ENCODE results near the gene NKIRAS1. TPM values are rescaled to one million over a fixed set of nuclear protein-coding genes. Genes with fewer than 3 reads are reported as not detected.

NKIRAS1 gene
- total RNA-seq (10 to 100 TPM; 10.2 to 16.8 (median 13.4) TPM), polyA plus RNA-seq (10 to 100 TPM in 1 of 2 donors, 1 to 10 TPM in 1; 8.7 to 18.9 TPM)
- long read RNA-seq, donor 1, transcript NKIRAS1-206 (5 exons, 2,014 nt), result major isoform, 44 of 87 reads
- long read RNA-seq, donor 1, partial matches to known transcripts, result 0 of 87 reads
- long read RNA-seq, donor 1, other reads (novel, unspliced or antisense), result 39 of 87 reads
- long read RNA-seq, donor 2, transcript NKIRAS1-206 (5 exons, 2,014 nt), result major isoform, 6 of 7 reads
- long read RNA-seq, donor 2, partial matches to known transcripts, result 0 of 7 reads
- long read RNA-seq, donor 2, other reads (novel, unspliced or antisense), result 0 of 7 reads
- long read RNA-seq, donor 3, partial matches to known transcripts, result 0 of 20 reads
- long read RNA-seq, donor 3, other reads (novel, unspliced or antisense), result 17 of 20 reads

GRCh38 chr3:23916886-23917678 lies at the start of gene NKIRAS1, which contains the start of gene RPL15:
TSS of gene NKIRAS1 (minus strand) at chr3:23916990. CDS start at chr3:23910904, 6,086 bp downstream.
TSS of gene RPL15 (plus strand) at chr3:23917132. CDS start at chr3:23917860, 728 bp downstream.
- Histone ChIP-seq H3K27ac (peak within 1 kb of the TSS; percentile 78 to 88), H3K4me1 (ENCODE audit: insufficient read depth) (peaks cover 4% of the 10 kb centered on the region), H3K9me3 (no peaks in the 10 kb centered on the region), H3K36me3 (no peaks in the 10 kb centered on the region), H3K4me3 (peak within 1 kb of the TSS; percentile 94), H3K27me3 (no peaks in the 10 kb centered on the region)
- 0 to 1% (median 0%) methylated on average over 61 to 64 of the region's 64 CpGs for WGBS, 3 donors
- DNase-seq, result peak; percentile 97 to 98 (median 98)
- intact Hi-C loops (cut with DNase I), result loop anchor here in 2 of 4 donors (2.0 kb wide), 1 partner anchor 28 kb away; the partner anchor contains the start of gene NR1D2 (in 2 of the 2)
- TF ChIP-seq EP300 (IDR thresholded peaks at IDR 0.05), result peak; percentile 3
- peak; percentile 58 to 95 (median 92) for TF ChIP-seq CTCF (IDR thresholded peaks at IDR 0.05)
- peak; percentile 99 for TF ChIP-seq POLR2A (IDR thresholded peaks at IDR 0.05)

GRCh38 chr3:23966328-23966727 lies 49.5 kb upstream of the NKIRAS1 start:
- Histone ChIP-seq H3K27ac (no peak overlapping the region), H3K9me3 (no peaks in the 10 kb centered on the region), H3K4me1 (ENCODE audit: insufficient read depth) (peaks cover 4% of the 10 kb centered on the region), H3K27me3 (no peaks in the 10 kb centered on the region), H3K36me3 (no peaks in the 10 kb centered on the region), H3K4me3 (no peak overlapping the region)
- intact Hi-C loops (cut with DNase I), result no loop called here
- DNase-seq, result no peak
- WGBS, 3 donors, result 77 to 95% (median 79%) methylated on average over 1 of the region's 1 CpG
- TF ChIP-seq EP300 (IDR thresholded peaks at IDR 0.05) (no peak), CTCF (IDR thresholded peaks at IDR 0.05) (no peak), POLR2A (IDR thresholded peaks at IDR 0.05) (no peak)

GRCh38 chr3:23964537-23965235 lies 47.9 kb upstream of the NKIRAS1 start:
- Histone ChIP-seq H3K27ac (no peak overlapping the region), H3K4me1 (ENCODE audit: insufficient read depth) (peaks cover 3% of the 10 kb centered on the region), H3K9me3 (no peaks in the 10 kb centered on the region), H3K27me3 (no peaks in the 10 kb centered on the region), H3K4me3 (no peak overlapping the region), H3K36me3 (no peaks in the 10 kb centered on the region)
- intact Hi-C loops (cut with DNase I), result no loop called here
- DNase-seq, result no peak
- WGBS, 3 donors, result 80 to 83% (median 81%) methylated on average over 3 of the region's 3 CpGs
- TF ChIP-seq POLR2A (IDR thresholded peaks at IDR 0.05) (no peak), EP300 (IDR thresholded peaks at IDR 0.05) (no peak), CTCF (IDR thresholded peaks at IDR 0.05) (no peak)

- H3K27me3 ChIP-seq, result no peaks in the 10 kb centered on the region
- no peak for DNase-seq
- H3K27ac ChIP-seq, result no peak overlapping the region
- H3K4me1 ChIP-seq (ENCODE audit: insufficient read depth), result peaks cover 3% of the 10 kb centered on the region
- H3K4me3 ChIP-seq, result no peak overlapping the region
- WGBS, 3 donors, result 93 to 97% (median 95%) methylated on average over 5 of the region's 5 CpGs
- TF ChIP-seq CTCF (IDR thresholded peaks at IDR 0.05), result no peak
- TF ChIP-seq EP300 (IDR thresholded peaks at IDR 0.05), result no peak
- no peak for TF ChIP-seq POLR2A (IDR thresholded peaks at IDR 0.05)
- intact Hi-C loops (cut with DNase I), result no loop called here
- no peaks in the 10 kb centered on the region for H3K9me3 ChIP-seq
- H3K36me3 ChIP-seq, result no peaks in the 10 kb centered on the region
Observed at GRCh38 chr3:23961913-23962312, 45.1 kb upstream of the NKIRAS1 start.
